ENCODE measurements around the gene CASR. TPM values are rescaled to one million over a fixed set of nuclear protein-coding genes. Genes with fewer than 3 reads are reported as not detected.

CASR gene
- total RNA-seq, 1 experiment from 2014 or later, result not detected

DNA sequence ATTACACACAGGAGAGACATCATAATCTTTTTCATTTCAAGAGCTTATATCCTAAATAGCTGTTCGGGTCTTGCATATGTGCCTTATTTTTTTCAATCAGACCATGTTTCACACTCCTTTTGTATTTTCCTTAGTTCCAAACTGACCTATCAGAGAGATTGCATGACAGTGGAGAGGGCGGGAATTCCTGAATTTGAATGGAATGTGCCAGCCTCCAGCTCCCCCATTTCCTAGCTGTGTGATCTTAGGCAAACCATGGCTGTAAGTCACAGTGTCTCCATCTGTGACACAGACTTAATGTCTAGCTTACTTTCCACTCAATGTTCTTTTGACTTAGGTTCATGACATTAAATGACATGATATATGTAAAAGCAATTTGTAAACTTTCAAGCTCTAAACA, 79.6 kb downstream of the CASR start:
- H3K27ac Mint-ChIP-seq (ENCODE audit: unreplicated experiment), result no peak overlapping the region
- peaks cover 12% of the 10 kb centered on the region for H3K27me3 Mint-ChIP-seq (ENCODE audit: insufficient read depth, unreplicated experiment)
- no peak for DNase-seq
- Histone ChIP-seq H3K4me1 (no peaks in the 10 kb centered on the region), H3K9me3 (no peaks in the 10 kb centered on the region), H3K4me3 (ENCODE audit: low read depth, low read length) (no peak overlapping the region), H3K27me3 (replicated peaks; ENCODE audit: control insufficient read depth, insufficient read depth, low read length) (peaks cover 1% of the 10 kb centered on the region; the same call in 1 of the 2 replicates), H3K36me3 (ENCODE audit: control insufficient read depth, insufficient read depth, low read length) (no peaks in the 10 kb centered on the region)
- intact Hi-C loops (cut with micrococcal nuclease; ENCODE audit: unreplicated experiment), result no loop called here
- H3K36me3 Mint-ChIP-seq (ENCODE audit: insufficient read depth, unreplicated experiment), result no peaks in the 10 kb centered on the region
- H3K4me3 Mint-ChIP-seq (ENCODE audit: unreplicated experiment), result no peak overlapping the region
- TF ChIP-seq, protein P1, sequence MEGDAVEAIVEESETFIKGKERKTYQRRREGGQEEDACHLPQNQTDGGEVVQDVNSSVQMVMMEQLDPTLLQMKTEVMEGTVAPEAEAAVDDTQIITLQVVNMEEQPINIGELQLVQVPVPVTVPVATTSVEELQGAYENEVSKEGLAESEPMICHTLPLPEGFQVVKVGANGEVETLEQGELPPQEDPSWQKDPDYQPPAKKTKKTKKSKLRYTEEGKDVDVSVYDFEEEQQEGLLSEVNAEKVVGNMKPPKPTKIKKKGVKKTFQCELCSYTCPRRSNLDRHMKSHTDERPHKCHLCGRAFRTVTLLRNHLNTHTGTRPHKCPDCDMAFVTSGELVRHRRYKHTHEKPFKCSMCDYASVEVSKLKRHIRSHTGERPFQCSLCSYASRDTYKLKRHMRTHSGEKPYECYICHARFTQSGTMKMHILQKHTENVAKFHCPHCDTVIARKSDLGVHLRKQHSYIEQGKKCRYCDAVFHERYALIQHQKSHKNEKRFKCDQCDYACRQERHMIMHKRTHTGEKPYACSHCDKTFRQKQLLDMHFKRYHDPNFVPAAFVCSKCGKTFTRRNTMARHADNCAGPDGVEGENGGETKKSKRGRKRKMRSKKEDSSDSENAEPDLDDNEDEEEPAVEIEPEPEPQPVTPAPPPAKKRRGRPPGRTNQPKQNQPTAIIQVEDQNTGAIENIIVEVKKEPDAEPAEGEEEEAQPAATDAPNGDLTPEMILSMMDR (IDR thresholded peaks at IDR 0.05; ENCODE audit: insufficient read depth in 1 of 2, low read depth in 1 of 2, low read length in 1 of 2, severe bottlenecking in 1 of 2, unreplicated experiment in 1 of 2), result no peak
- H3K4me1 Mint-ChIP-seq (ENCODE audit: low read depth, unreplicated experiment), result no peaks in the 10 kb centered on the region
- no TSS peak for BruUV-seq (replicated peaks)
- ChIA-PET CTCF (no interaction called here), POLR2A (no interaction called here)
- H3K9me3 Mint-ChIP-seq (ENCODE audit: unreplicated experiment), result no peaks in the 10 kb centered on the region

DNA sequence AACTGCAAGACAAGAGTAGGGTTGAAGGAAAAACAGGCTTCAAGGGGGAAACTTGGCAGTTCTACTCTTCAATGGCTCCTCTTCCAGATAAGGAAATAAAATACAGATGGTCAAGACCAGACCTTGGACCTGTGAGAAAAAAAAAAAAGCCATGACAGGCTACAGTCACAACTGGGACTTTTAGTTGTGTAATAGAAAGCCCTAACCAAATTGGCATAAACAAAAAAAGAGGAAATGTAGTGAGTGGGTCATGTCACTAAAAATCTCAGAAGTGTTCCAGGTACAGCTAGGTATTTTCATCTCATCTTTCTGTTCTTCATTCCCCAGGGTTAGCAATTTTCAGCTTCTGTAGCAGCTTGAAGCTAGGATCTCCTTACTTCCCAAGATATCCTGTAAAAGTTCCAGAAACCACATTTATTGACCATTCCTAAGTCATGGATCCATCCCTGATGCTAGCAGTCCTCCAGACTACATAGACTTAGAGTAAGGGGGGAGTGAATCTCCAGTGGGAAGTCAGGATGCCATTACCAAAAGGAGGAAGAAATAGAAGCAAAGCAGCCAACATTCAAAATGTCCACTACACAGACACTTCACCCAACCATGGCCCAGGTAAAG, 80.6 kb downstream of the CASR start:
- TF ChIP-seq, protein P1 (IDR thresholded peaks at IDR 0.05; ENCODE audit: insufficient read depth in 1 of 2, low read depth in 1 of 2, low read length in 1 of 2, severe bottlenecking in 1 of 2, unreplicated experiment in 1 of 2), result no peak
- no peaks in the 10 kb centered on the region for H3K4me1 ChIP-seq
- Mint-ChIP-seq H3K4me1 (ENCODE audit: low read depth, unreplicated experiment) (no peaks in the 10 kb centered on the region), H3K4me3 (ENCODE audit: unreplicated experiment) (no peak overlapping the region), H3K27ac (ENCODE audit: unreplicated experiment) (no peak overlapping the region), H3K27me3 (ENCODE audit: insufficient read depth, unreplicated experiment) (peaks cover 9% of the 10 kb centered on the region), H3K9me3 (ENCODE audit: unreplicated experiment) (no peaks in the 10 kb centered on the region), H3K36me3 (ENCODE audit: insufficient read depth, unreplicated experiment) (no peaks in the 10 kb centered on the region)
- CTCF ChIA-PET, result no interaction called here
- H3K36me3 ChIP-seq (ENCODE audit: control insufficient read depth, insufficient read depth, low read length), result no peaks in the 10 kb centered on the region
- peaks cover 1% of the 10 kb centered on the region; the same call in 1 of the 2 replicates for H3K27me3 ChIP-seq (replicated peaks; ENCODE audit: control insufficient read depth, insufficient read depth, low read length)
- POLR2A ChIA-PET, result no interaction called here
- H3K9me3 ChIP-seq, result no peaks in the 10 kb centered on the region
- DNase-seq, result no peak
- BruUV-seq (replicated peaks), result no TSS peak
- no peak overlapping the region for H3K4me3 ChIP-seq (ENCODE audit: low read depth, low read length)
- intact Hi-C loops (cut with micrococcal nuclease; ENCODE audit: unreplicated experiment), result no loop called here

DNA sequence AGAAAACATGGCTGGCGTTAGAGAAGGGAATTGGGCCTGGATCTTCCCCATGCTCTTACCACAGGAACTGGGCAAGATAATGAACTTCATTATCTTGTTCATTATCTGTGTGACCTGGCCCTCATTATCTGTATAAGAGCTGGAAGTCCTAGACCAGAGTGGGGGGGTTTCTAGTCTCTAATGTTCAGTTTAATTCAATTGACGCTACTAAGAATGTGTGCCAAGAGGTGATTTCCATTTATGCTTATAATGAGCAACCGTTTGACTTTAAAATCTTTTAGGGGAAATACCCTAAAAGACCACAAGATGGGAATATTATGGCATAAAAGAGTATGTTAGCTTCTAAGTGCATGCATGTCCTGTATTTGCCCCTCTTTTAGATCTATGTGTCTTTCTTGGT, 82.5 kb downstream of the CASR start:
- H3K4me1 Mint-ChIP-seq (ENCODE audit: low read depth, unreplicated experiment), result no peaks in the 10 kb centered on the region

More for the DNA sequence above, 82.5 kb downstream of the CASR start:
- Histone ChIP-seq H3K9me3 (no peaks in the 10 kb centered on the region), H3K4me3 (ENCODE audit: low read depth, low read length) (no peak overlapping the region), H3K36me3 (ENCODE audit: control insufficient read depth, insufficient read depth, low read length) (no peaks in the 10 kb centered on the region), H3K27me3 (replicated peaks; ENCODE audit: control insufficient read depth, insufficient read depth, low read length) (peaks cover 1% of the 10 kb centered on the region; the same call in 1 of the 2 replicates), H3K4me1 (no peaks in the 10 kb centered on the region)
- H3K27me3 Mint-ChIP-seq (ENCODE audit: insufficient read depth, unreplicated experiment), result peaks cover 7% of the 10 kb centered on the region
- BruUV-seq (replicated peaks), result no TSS peak
- TF ChIP-seq, protein P1 (IDR thresholded peaks at IDR 0.05; ENCODE audit: insufficient read depth in 1 of 2, low read depth in 1 of 2, low read length in 1 of 2, severe bottlenecking in 1 of 2, unreplicated experiment in 1 of 2), result no peak
- H3K9me3 Mint-ChIP-seq (ENCODE audit: unreplicated experiment), result no peaks in the 10 kb centered on the region
- H3K36me3 Mint-ChIP-seq (ENCODE audit: insufficient read depth, unreplicated experiment), result no peaks in the 10 kb centered on the region
- ChIA-PET POLR2A (no interaction called here), CTCF (interaction anchor here (1.1 kb wide), 1 partner anchor 118 kb away, joined by 3 read pairs; the partner anchor contains the start of gene FAM162A)
- intact Hi-C loops (cut with micrococcal nuclease; ENCODE audit: unreplicated experiment), result loop anchor here (2.0 kb wide), 1 partner anchor 91 kb away; no protein-coding TSS in a partner anchor
- no peak overlapping the region for H3K27ac Mint-ChIP-seq (ENCODE audit: unreplicated experiment)
- no peak overlapping the region for H3K4me3 Mint-ChIP-seq (ENCODE audit: unreplicated experiment)
- no peak for DNase-seq

Data from Caco-2 (cell line).